Memory B cell (primary cell): ENCODE data around the gene GRPEL2.
A peak's percentile ranks its signal among the peaks of the same experiment; 100 is the strongest.

Source experiments
- ATAC-seq: fragments of 150-1000 bp; cut with Tn5 transposase; 2 replicates; pipeline ENCODE4 v1.10.0; 2021; ENCODE audit warnings: low read depth, mild to moderate bottlenecking, moderate library complexity
- DNase-seq, 2 donors: peaks; one replicate each; pipeline ENCODE4 v3.0.0; 2022; ENCODE audit warnings: low spot score in 2 of 2
- H3K27ac Mint-ChIP-seq: one replicate; pipeline ENCODE4 v1.8.0; 2022; ENCODE audit warnings: mild to moderate bottlenecking, moderate library complexity, mixed read lengths
- H3K27me3 Mint-ChIP-seq: one replicate; pipeline ENCODE4 v1.8.0; 2022; ENCODE audit warnings: mixed read lengths
- H3K36me3 Mint-ChIP-seq: one replicate; pipeline ENCODE4 v1.8.0; 2022; ENCODE audit warnings: mild to moderate bottlenecking, mixed read lengths
- H3K4me1 Mint-ChIP-seq: one replicate; pipeline ENCODE4 v1.8.0; 2022; ENCODE audit warnings: mixed read lengths
- H3K4me3 Mint-ChIP-seq: one replicate; pipeline ENCODE4 v1.8.0; 2022; ENCODE audit warnings: mild to moderate bottlenecking, moderate library complexity, mixed read lengths
- H3K9me3 Mint-ChIP-seq: one replicate; pipeline ENCODE4 v1.8.0; 2022; ENCODE audit warnings: mixed read lengths

Gene GRPEL2

DNA sequence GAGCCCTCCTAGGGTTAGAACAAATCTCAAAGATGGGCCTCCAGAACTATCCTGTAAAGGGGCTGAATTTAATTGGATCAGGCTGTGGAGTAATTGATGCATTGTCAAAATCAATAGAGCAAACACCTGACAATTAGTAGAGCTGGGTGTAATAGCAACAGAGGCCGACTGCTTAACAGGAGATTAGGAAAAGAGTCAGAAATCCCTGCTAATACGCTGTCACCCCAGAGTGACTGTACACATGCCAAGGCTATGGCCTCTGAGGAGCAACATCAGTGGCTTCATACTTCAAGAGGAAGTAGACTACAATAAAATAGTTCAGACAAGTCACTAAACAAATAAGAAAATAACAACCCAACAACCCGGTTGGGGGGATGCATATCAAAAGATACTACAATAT lies 18.7 kb upstream of the GRPEL2 start:
- no peaks in the 10 kb centered on the region for H3K27me3 Mint-ChIP-seq
- H3K9me3 Mint-ChIP-seq = no peaks in the 10 kb centered on the region
- H3K36me3 Mint-ChIP-seq = peaks cover 2% of the 10 kb centered on the region
- DNase-seq (no peak), ATAC-seq (no peak)
- no peak overlapping the region for H3K4me3 Mint-ChIP-seq
- H3K27ac Mint-ChIP-seq = no peak overlapping the region
- H3K4me1 Mint-ChIP-seq = no peaks in the 10 kb centered on the region

GRCh38 chr5:149328177-149328576 lies 17.1 kb upstream of the GRPEL2 start:
- Mint-ChIP-seq H3K9me3 (no peaks in the 10 kb centered on the region), H3K4me1 (no peaks in the 10 kb centered on the region), H3K4me3 (no peak overlapping the region), H3K27ac (no peak overlapping the region), H3K27me3 (no peaks in the 10 kb centered on the region), H3K36me3 (peaks cover 2% of the 10 kb centered on the region)
- no peak for DNase-seq
- ATAC-seq = no peak

GRCh38 chr5:149333711-149334443 lies 11.4 kb upstream of the GRPEL2 start:
- H3K9me3 Mint-ChIP-seq = no peaks in the 10 kb centered on the region
- peaks cover 7% of the 10 kb centered on the region for H3K27me3 Mint-ChIP-seq
- ATAC-seq = no peak
- H3K4me1 Mint-ChIP-seq = no peaks in the 10 kb centered on the region
- no peaks in the 10 kb centered on the region for H3K36me3 Mint-ChIP-seq
- no peak overlapping the region for H3K4me3 Mint-ChIP-seq
- H3K27ac Mint-ChIP-seq = no peak overlapping the region
- no peak for DNase-seq

GRCh38 chr5:149337736-149338135 lies 7.6 kb upstream of the GRPEL2 start:
- Mint-ChIP-seq H3K27me3 (peaks cover 10% of the 10 kb centered on the region), H3K9me3 (no peaks in the 10 kb centered on the region)

DNA sequence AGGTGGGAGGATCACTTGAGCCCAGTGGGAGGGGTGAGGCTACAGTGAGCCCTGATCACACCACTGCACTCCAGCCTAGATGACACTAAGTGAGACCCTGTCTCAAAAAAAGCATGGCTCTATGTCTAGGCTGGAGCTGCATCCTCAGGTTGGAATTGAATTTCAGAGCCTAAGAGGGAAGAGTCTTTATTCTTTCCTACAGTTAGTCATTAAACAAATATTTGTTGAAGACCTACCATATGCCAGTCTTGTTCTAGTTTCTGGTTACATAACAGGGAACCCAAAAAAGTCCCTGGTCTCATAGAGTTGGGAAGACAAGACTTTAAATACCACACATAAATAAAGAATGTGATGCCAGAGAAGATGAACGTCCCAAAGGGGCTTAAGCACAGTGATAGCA lies 6.9 kb upstream of the GRPEL2 start:
- Mint-ChIP-seq H3K27me3 (peaks cover 10% of the 10 kb centered on the region), H3K4me3 (no peak overlapping the region), H3K9me3 (no peaks in the 10 kb centered on the region), H3K36me3 (no peaks in the 10 kb centered on the region), H3K27ac (no peak overlapping the region), H3K4me1 (no peaks in the 10 kb centered on the region)
- ATAC-seq (no peak), DNase-seq (no peak)

More at GRCh38 chr5:149337736-149338135, 7.6 kb upstream of the GRPEL2 start:
- Mint-ChIP-seq H3K4me3 (no peak overlapping the region), H3K27ac (no peak overlapping the region), H3K4me1 (no peaks in the 10 kb centered on the region), H3K36me3 (no peaks in the 10 kb centered on the region)
- DNase-seq (no peak), ATAC-seq (no peak)

GRCh38 chr5:149340920-149341319 lies 4.4 kb upstream of the GRPEL2 start:
- ATAC-seq = no peak
- Mint-ChIP-seq H3K27ac (no peak overlapping the region), H3K4me3 (no peak overlapping the region), H3K4me1 (peaks cover 9% of the 10 kb centered on the region), H3K9me3 (no peaks in the 10 kb centered on the region), H3K36me3 (no peaks in the 10 kb centered on the region), H3K27me3 (peaks cover 8% of the 10 kb centered on the region)
- no peak for DNase-seq

- no peaks in the 10 kb centered on the region for H3K36me3 Mint-ChIP-seq
- no peak overlapping the region for H3K4me3 Mint-ChIP-seq
- ATAC-seq (no peak), DNase-seq (no peak)
- no peak overlapping the region for H3K27ac Mint-ChIP-seq
- peaks cover 8% of the 10 kb centered on the region for H3K27me3 Mint-ChIP-seq
- peaks cover 14% of the 10 kb centered on the region for H3K4me1 Mint-ChIP-seq
- no peaks in the 10 kb centered on the region for H3K9me3 Mint-ChIP-seq
These were observed 3.4 kb upstream of the GRPEL2 start for GRCh38 chr5:149341876-149342275.

DNA sequence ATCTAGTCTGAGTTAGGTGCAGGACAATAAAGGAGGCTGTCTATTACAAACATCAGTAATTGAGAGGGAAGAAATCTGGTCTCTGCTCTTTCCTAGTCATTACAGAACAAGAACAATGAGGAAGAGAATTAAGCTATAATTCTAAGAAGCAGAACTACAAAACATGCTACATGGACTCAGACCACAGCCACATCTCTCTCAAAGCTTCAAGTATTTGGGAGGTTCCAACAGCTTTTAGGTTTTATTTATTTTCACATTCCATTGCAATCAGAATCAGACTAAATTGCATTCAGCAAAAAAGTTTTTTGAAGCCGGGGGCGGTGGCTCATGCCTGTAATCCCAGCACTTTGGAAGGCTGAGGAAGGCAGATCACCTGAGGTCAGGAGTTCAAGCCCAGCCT lies 1.1 kb upstream of the GRPEL2 start:
- ATAC-seq = no peak
- no peaks in the 10 kb centered on the region for H3K9me3 Mint-ChIP-seq
- H3K4me3 Mint-ChIP-seq = no peak overlapping the region
- peaks cover 16% of the 10 kb centered on the region for H3K4me1 Mint-ChIP-seq
- no peak for DNase-seq
- H3K27me3 Mint-ChIP-seq = peaks cover 3% of the 10 kb centered on the region
- H3K27ac Mint-ChIP-seq = peak overlapping the region; percentile 67
- H3K36me3 Mint-ChIP-seq = peaks cover 7% of the 10 kb centered on the region

GRCh38 chr5:149345892-149346222 lies 558 bp downstream of the GRPEL2 start:
- DNase-seq (no peak), ATAC-seq (peak; percentile 4)
- no peaks in the 10 kb centered on the region for H3K9me3 Mint-ChIP-seq
- peak overlapping the region; percentile 89 for H3K4me3 Mint-ChIP-seq
- H3K36me3 Mint-ChIP-seq = peaks cover 22% of the 10 kb centered on the region
- H3K27ac Mint-ChIP-seq = peak overlapping the region; percentile 61
- peaks cover 16% of the 10 kb centered on the region for H3K4me1 Mint-ChIP-seq
- H3K27me3 Mint-ChIP-seq = no peaks in the 10 kb centered on the region

DNA sequence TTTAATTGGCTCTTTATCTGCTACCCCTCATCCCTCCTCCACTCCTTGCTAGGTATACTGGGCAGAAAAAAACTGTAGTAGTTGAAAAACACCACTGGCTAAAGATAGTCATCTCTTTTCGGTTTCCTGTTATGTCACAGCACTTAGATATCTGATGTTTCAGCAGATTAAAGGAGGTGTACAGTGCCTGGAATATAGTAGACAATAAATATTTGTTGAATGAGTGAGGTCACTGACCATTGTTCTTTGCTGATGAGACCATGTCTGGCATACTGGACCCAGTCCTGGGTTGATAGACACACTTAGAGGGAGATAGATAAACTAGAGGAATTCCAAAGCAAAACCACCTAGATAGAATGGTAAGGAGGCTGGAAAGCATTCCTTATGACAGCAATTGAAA lies 3.2 kb downstream of the GRPEL2 start:
- Mint-ChIP-seq H3K4me1 (peaks cover 16% of the 10 kb centered on the region), H3K36me3 (peaks cover 32% of the 10 kb centered on the region), H3K27ac (no peak overlapping the region), H3K27me3 (no peaks in the 10 kb centered on the region), H3K4me3 (no peak overlapping the region), H3K9me3 (no peaks in the 10 kb centered on the region)
- ATAC-seq = no peak
- no peak for DNase-seq

GRCh38 chr5:149349382-149349781 lies 4.1 kb downstream of the GRPEL2 start:
- Mint-ChIP-seq H3K4me1 (peaks cover 12% of the 10 kb centered on the region), H3K4me3 (no peak overlapping the region), H3K27me3 (no peaks in the 10 kb centered on the region), H3K9me3 (no peaks in the 10 kb centered on the region), H3K27ac (no peak overlapping the region), H3K36me3 (peaks cover 36% of the 10 kb centered on the region)
- no peak for DNase-seq
- no peak for ATAC-seq

DNA sequence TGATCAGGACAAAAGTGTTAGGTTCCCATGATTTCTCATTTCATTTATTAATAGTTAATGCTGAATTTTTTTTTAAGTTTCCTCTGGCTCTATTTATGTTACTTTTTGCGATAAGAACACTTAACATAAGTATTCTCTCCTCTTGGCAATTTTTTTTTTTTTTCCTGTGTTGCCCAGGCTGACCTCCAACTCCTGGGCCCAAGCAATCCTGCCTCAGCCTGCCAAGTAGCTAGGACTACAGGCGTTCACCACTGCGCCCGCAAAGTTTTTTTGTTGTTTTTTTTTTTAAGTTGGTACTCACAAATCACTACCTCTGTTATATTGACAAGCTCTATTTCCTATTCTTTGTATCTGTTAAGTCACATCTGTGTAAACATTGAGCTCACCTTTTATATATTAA lies 6.9 kb downstream of the GRPEL2 start:
- Mint-ChIP-seq H3K27me3 (no peaks in the 10 kb centered on the region), H3K4me1 (peaks cover 5% of the 10 kb centered on the region), H3K4me3 (no peak overlapping the region), H3K36me3 (peaks cover 41% of the 10 kb centered on the region), H3K9me3 (no peaks in the 10 kb centered on the region), H3K27ac (no peak overlapping the region)
- DNase-seq (no peak), ATAC-seq (no peak)

DNA sequence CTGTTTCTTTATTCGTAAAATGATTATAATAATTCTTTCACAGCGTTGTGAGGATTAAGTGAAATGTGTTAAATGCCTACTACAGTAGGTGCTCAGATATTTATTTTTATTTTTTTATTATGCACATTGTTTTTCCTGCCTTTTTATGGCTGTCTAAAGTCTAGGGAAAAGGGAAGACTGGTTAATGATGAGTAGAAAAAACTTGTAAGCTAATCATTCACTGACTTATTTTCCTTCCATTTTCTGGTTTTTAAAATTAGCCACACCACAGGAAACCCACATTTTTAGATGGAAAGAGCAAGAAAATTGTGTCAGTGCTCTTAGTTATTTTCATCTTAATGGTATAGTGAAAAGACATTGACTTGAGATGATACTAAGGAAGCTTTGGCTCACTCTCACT lies 8.6 kb downstream of the GRPEL2 start:
- Mint-ChIP-seq H3K4me1 (peaks cover 10% of the 10 kb centered on the region), H3K9me3 (no peaks in the 10 kb centered on the region), H3K27ac (no peak overlapping the region), H3K27me3 (no peaks in the 10 kb centered on the region), H3K36me3 (peaks cover 35% of the 10 kb centered on the region), H3K4me3 (no peak overlapping the region)
- ATAC-seq = no peak
- DNase-seq = no peak

DNA sequence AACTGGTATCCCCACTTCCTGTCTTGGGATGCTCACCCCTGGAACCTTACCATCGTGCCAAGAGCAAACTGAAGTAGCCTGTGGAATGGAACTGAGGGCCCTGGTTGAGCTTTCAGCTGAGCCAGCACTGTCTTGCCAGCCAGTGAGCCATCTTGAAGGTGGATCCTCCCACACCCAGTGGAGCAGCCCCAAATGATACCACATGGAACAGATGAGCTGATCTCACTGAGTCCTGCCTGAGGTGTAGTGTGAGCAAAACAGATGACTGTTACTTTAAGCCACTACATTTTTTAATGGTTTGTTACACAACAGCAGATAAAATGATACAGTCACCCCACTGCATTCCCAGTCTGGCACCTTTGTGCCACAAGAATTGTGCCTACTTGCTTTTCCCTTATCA lies 10.4 kb downstream of the GRPEL2 start:
- no peaks in the 10 kb centered on the region for H3K9me3 Mint-ChIP-seq
- DNase-seq (no peak), ATAC-seq (no peak)
- peaks cover 20% of the 10 kb centered on the region for H3K36me3 Mint-ChIP-seq
- H3K4me3 Mint-ChIP-seq = no peak overlapping the region
- peaks cover 14% of the 10 kb centered on the region for H3K4me1 Mint-ChIP-seq
- peak overlapping the region; percentile 32 for H3K27ac Mint-ChIP-seq
- no peaks in the 10 kb centered on the region for H3K27me3 Mint-ChIP-seq

DNA sequence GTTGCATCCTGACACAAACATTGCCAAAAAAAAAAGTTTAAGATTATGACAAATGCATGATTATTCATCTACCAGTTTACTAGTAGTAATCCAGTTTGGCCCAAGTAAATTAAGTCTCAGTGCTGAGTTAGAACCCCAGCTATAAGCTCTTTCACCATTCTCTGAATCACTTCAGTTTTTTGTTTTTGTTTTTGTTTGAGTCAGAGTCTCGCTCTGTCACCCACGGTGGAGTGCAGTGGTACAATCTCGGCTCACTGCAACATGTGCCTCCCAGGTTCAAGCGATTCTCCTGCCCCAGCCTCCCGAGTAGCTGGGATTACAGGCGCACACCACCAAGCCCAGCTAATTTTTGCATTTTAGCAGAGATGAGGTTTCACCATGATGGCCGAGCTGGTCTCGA lies 11.1 kb downstream of the GRPEL2 start:
- H3K27ac Mint-ChIP-seq = no peak overlapping the region
- no peaks in the 10 kb centered on the region for H3K9me3 Mint-ChIP-seq
- no peaks in the 10 kb centered on the region for H3K27me3 Mint-ChIP-seq
- no peak for DNase-seq
- no peak overlapping the region for H3K4me3 Mint-ChIP-seq
- ATAC-seq = no peak
- H3K4me1 Mint-ChIP-seq = peaks cover 14% of the 10 kb centered on the region
- H3K36me3 Mint-ChIP-seq = peaks cover 19% of the 10 kb centered on the region
